Calu3 (cell line): ENCODE data around the gene CNEP1R1. TPM values are rescaled to one million over a fixed set of nuclear protein-coding genes. Genes with fewer than 3 reads are reported as not detected.

Source experiments
- BruUV-seq: library from RNA; stranded (reverse); fragments of 400-500 nt; replicated peaks from 2 replicates; lab custom pipeline; 2021; lab: Mats Ljungman, UMichigan
- CTCF ChIA-PET: fragments of 300-600 bp; sonication (Branson Sonifier 250); formaldehyde crosslinking; loops from one replicate; lab custom pipeline; 2022; ENCODE audit warnings: antibody characterized with exemption; lab: Charles Lee
- DNase-seq: peaks from one replicate; pipeline ENCODE4 v3.0.0; 2022
- H3K27ac Mint-ChIP-seq: one replicate; pipeline ENCODE4 v1.8.0; 2022; ENCODE audit warnings: mixed read lengths; ENCODE audit not compliant: unreplicated experiment
- H3K27me3 Mint-ChIP-seq: one replicate; pipeline ENCODE4 v1.8.0; 2022; ENCODE audit warnings: mixed read lengths; ENCODE audit not compliant: unreplicated experiment
- H3K36me3 Mint-ChIP-seq: one replicate; pipeline ENCODE4 v1.8.0; 2022; ENCODE audit warnings: mild to moderate bottlenecking, moderate library complexity, mixed read lengths; ENCODE audit not compliant: insufficient read depth, unreplicated experiment
- H3K4me1 Mint-ChIP-seq: one replicate; pipeline ENCODE4 v1.8.0; 2022; ENCODE audit warnings: mild to moderate bottlenecking, low read depth, mixed read lengths; ENCODE audit not compliant: unreplicated experiment
- H3K4me3 Mint-ChIP-seq: one replicate; pipeline ENCODE4 v1.8.0; 2022; ENCODE audit warnings: mild to moderate bottlenecking, low read depth, moderate library complexity, mixed read lengths; ENCODE audit not compliant: unreplicated experiment
- H3K9me3 Mint-ChIP-seq: one replicate; pipeline ENCODE4 v1.8.0; 2022; ENCODE audit warnings: low read depth, mixed read lengths; ENCODE audit not compliant: unreplicated experiment
- CTCF ChIP-seq: fragments of 200-600 bp; IDR thresholded peaks from one replicate; pipeline ENCODE4 v1.8.0; 2022; ENCODE audit warnings: antibody characterized with exemption; ENCODE audit not compliant: unreplicated experiment
- intact Hi-C: fragments of 100-400 bp; cut with micrococcal nuclease; formaldehyde crosslinking; loops from one replicate; pipeline ENCODE4 v1.10.0; 2022; ENCODE audit not compliant: unreplicated experiment
- total RNA-seq: library from RNA; stranded (reverse); gene quantifications from 2 replicates; pipeline ENCODE4 v1.2.3, GENCODE V29; 2022

The CNEP1R1 gene
- total RNA-seq, 1 experiment from 2014 or later: 21.8 TPM

DNA sequence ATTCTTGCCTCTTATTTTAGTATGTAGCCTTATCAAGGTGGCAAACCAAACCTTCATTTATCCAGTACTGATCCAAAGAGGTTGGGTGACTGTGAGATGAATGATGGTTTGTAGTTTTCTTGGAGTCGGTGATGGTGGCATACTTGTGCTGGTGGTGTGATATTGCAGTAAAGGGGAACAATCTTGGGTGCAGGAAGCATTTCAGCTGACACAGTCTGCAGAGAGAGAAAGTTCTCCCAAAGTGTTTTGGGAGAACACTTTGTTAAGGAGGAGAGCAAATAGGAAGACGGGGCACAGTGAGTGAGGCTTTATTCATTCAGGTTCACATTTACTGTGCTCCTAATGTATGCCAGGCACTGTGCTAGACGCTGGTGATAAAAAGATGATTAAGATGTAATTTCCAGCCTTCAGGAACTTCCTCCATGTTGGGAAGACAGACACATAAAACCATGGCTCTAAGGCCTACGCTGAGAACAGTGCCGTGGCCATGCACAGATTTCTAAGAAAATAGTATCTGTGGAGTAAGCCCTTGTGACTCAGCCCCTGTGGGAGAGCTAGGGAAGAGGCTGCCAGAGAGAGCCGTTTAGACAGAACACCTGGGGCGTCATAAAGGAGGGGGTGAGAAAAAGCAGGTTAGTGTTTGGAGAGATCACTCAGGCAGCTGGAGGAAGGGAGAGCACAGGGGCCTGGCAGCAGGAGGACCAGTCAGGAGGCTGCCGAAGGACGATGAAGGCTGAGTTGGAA, 54.5 kb downstream of the CNEP1R1 start:
- no peaks in the 10 kb centered on the region for H3K27me3 Mint-ChIP-seq
- H3K4me1 Mint-ChIP-seq: no peaks in the 10 kb centered on the region
- no peak for DNase-seq
- no peak overlapping the region for H3K4me3 Mint-ChIP-seq
- BruUV-seq: no TSS peak
- TF ChIP-seq CTCF: no peak
- no peaks in the 10 kb centered on the region for H3K9me3 Mint-ChIP-seq
- intact Hi-C loops: no loop called here
- CTCF ChIA-PET: no interaction called here
- peaks cover 25% of the 10 kb centered on the region for H3K36me3 Mint-ChIP-seq
- H3K27ac Mint-ChIP-seq: no peak overlapping the region

- H3K27ac Mint-ChIP-seq: no peak overlapping the region
- intact Hi-C loops: no loop called here
- no peak for DNase-seq
- H3K4me1 Mint-ChIP-seq: no peaks in the 10 kb centered on the region
- no peaks in the 10 kb centered on the region for H3K9me3 Mint-ChIP-seq
- no TSS peak for BruUV-seq
- peaks cover 24% of the 10 kb centered on the region for H3K36me3 Mint-ChIP-seq
- H3K4me3 Mint-ChIP-seq: no peak overlapping the region
- CTCF ChIA-PET: interaction anchor here (0.6 to 1.1 kb wide), 2 partner anchors 98 to 230 kb away, joined by 3 read pairs; no protein-coding TSS in a partner anchor
- TF ChIP-seq CTCF: no peak
- no peaks in the 10 kb centered on the region for H3K27me3 Mint-ChIP-seq
Observed at GRCh38 chr16:50081428-50082018, 56.5 kb downstream of the CNEP1R1 start.

DNA sequence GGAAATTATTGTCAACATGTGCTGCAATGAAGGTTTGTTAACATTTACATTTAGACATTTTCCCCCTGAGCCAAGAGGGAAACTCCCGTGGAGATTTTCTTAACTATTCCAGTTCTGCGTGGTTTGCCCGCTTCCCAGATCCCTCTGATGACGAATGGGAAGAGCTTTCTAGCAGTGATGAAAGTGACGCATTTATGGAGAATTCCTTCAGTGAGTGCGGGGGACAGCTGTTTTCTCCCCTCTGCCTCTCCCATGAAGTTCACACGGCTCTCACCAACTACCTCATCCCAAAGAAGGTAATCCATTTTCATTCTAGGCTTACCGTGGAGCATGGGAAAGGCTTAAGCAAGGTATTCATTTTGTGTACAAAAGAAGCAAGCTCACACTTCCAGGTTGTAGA, 59.0 kb downstream of the CNEP1R1 start:
- CTCF ChIA-PET: no interaction called here
- Mint-ChIP-seq H3K27ac (no peak overlapping the region), H3K4me3 (no peak overlapping the region), H3K4me1 (no peaks in the 10 kb centered on the region), H3K27me3 (no peaks in the 10 kb centered on the region), H3K9me3 (no peaks in the 10 kb centered on the region), H3K36me3 (peaks cover 11% of the 10 kb centered on the region)
- BruUV-seq: no TSS peak
- no peak for TF ChIP-seq CTCF
- no peak for DNase-seq
- intact Hi-C loops: no loop called here

- Mint-ChIP-seq H3K4me3 (no peak overlapping the region), H3K27me3 (no peaks in the 10 kb centered on the region), H3K4me1 (no peaks in the 10 kb centered on the region), H3K36me3 (peaks cover 12% of the 10 kb centered on the region), H3K9me3 (no peaks in the 10 kb centered on the region), H3K27ac (no peak overlapping the region)
- DNase-seq: no peak
- TF ChIP-seq CTCF: no peak
- CTCF ChIA-PET: interaction anchor here (0.6 kb wide), 1 partner anchor 88 kb away, joined by 3 read pairs; no protein-coding TSS in a partner anchor
- no TSS peak for BruUV-seq
- intact Hi-C loops: no loop called here
Observed at GRCh38 chr16:50086176-50086575, 61.2 kb downstream of the CNEP1R1 start.

Other genes with a start within 250 kb of the CNEP1R1 start
- gene ZNF423, start 169.1 kb upstream of the CNEP1R1 start, total RNA-seq: not detected in 2 replicates
- 27.3 and 28.3 TPM in 2 replicates for gene HEATR3, start 40.7 kb downstream of the CNEP1R1 start, total RNA-seq
- gene TENT4B, start 128.1 kb downstream of the CNEP1R1 start, total RNA-seq: 21.7 and 24.4 TPM in 2 replicates
- 67.7 and 71.4 TPM in 2 replicates for gene ADCY7, start 241.3 kb downstream of the CNEP1R1 start, total RNA-seq